GM20431 (cell line): ENCODE results near the gene NECAB2.

Experiments
- in situ Hi-C: fragments of 300-500 bp; cut with MseI, MboI; formaldehyde crosslinking; loops from one replicate; pipeline ENCODE4 v1.15.0; 2020; ENCODE audit warnings: low sequenced_read_pairs; ENCODE audit not compliant: unreplicated experiment

The NECAB2 gene

GRCh38 chr16:83973581-83974385 lies 5.7 kb downstream of the NECAB2 start:
- in situ Hi-C loops, result loop anchor here (25.0 kb wide), 1 partner anchor 214 kb away; the partner anchor contains the start of genes ADAD2 and TAF1C

- in situ Hi-C loops, result loop anchor here (25.0 kb wide), 1 partner anchor 213 kb away; the partner anchor contains the start of genes ADAD2 and TAF1C
Measured at GRCh38 chr16:83974475-83974874, 6.4 kb downstream of the NECAB2 start.

GRCh38 chr16:83975590-83976260 lies 7.7 kb downstream of the NECAB2 start:
- in situ Hi-C loops, result loop anchor here (25.0 kb wide), 1 partner anchor 512 kb away; no protein-coding TSS in a partner anchor

GRCh38 chr16:83977056-83977815 lies 9.2 kb downstream of the NECAB2 start:
- in situ Hi-C loops, result loop anchor here (25.0 kb wide), 1 partner anchor 510 kb away; no protein-coding TSS in a partner anchor

- in situ Hi-C loops, result loop anchor here (25.0 kb wide), 1 partner anchor 509 kb away; no protein-coding TSS in a partner anchor
Measured at GRCh38 chr16:83978401-83978904, 10.4 kb downstream of the NECAB2 start.

- in situ Hi-C loops, result loop anchor here (25.0 kb wide), 1 partner anchor 508 kb away; no protein-coding TSS in a partner anchor
Measured at GRCh38 chr16:83979441-83979840, 11.4 kb downstream of the NECAB2 start.

GRCh38 chr16:83980794-83981193 lies 12.8 kb downstream of the NECAB2 start:
- in situ Hi-C loops, result loop anchor here (25.0 kb wide), 1 partner anchor 507 kb away; no protein-coding TSS in a partner anchor

GRCh38 chr16:83981799-83982198 lies 13.8 kb downstream of the NECAB2 start:
- in situ Hi-C loops, result loop anchor here (25.0 kb wide), 1 partner anchor 506 kb away; no protein-coding TSS in a partner anchor

GRCh38 chr16:83983491-83983890 lies 15.4 kb downstream of the NECAB2 start:
- in situ Hi-C loops, result loop anchor here (25.0 kb wide), 1 partner anchor 504 kb away; no protein-coding TSS in a partner anchor

- in situ Hi-C loops, result loop anchor here (25.0 kb wide), 1 partner anchor 498 kb away; no protein-coding TSS in a partner anchor
Measured at GRCh38 chr16:83989300-83989699, 21.3 kb downstream of the NECAB2 start.

- in situ Hi-C loops, result loop anchor here (25.0 kb wide), 1 partner anchor 497 kb away; no protein-coding TSS in a partner anchor
Measured at GRCh38 chr16:83990492-83990891, 22.4 kb downstream of the NECAB2 start.

GRCh38 chr16:83992624-83993023 lies 24.6 kb downstream of the NECAB2 start:
- in situ Hi-C loops, result loop anchor here (25.0 kb wide), 1 partner anchor 495 kb away; no protein-coding TSS in a partner anchor

GRCh38 chr16:83994087-83994486 lies 26.0 kb downstream of the NECAB2 start:
- in situ Hi-C loops, result loop anchor here (25.0 kb wide), 1 partner anchor 493 kb away; no protein-coding TSS in a partner anchor

GRCh38 chr16:83994703-83995102 lies 26.7 kb downstream of the NECAB2 start:
- in situ Hi-C loops, result loop anchor here (25.0 kb wide), 1 partner anchor 493 kb away; no protein-coding TSS in a partner anchor

GRCh38 chr16:83995754-83996153 lies 27.7 kb downstream of the NECAB2 start:
- in situ Hi-C loops, result loop anchor here (25.0 kb wide), 1 partner anchor 492 kb away; no protein-coding TSS in a partner anchor

- in situ Hi-C loops, result loop anchor here (25.0 kb wide), 1 partner anchor 491 kb away; no protein-coding TSS in a partner anchor
Measured at GRCh38 chr16:83996481-83997252, 28.6 kb downstream of the NECAB2 start.

- in situ Hi-C loops, result loop anchor here (25.0 kb wide), 1 partner anchor 489 kb away; no protein-coding TSS in a partner anchor
Measured at GRCh38 chr16:83998091-83998490, 30.0 kb downstream of the NECAB2 start.

- in situ Hi-C loops, result no loop called here
Measured at GRCh38 chr16:84000989-84001642, 33.1 kb downstream of the NECAB2 start.
